GM12892 (cell line): ENCODE data around the gene GRPEL1.
"Not testable (repeated sequence)": the region's sequence is repeated elsewhere in the genome, so short reads cannot be mapped to it uniquely, and the experiment has no call there.

Experiments used
- DNase-seq: peaks from one replicate; pipeline ENCODE4 v3.0.0; 2011; ENCODE audit not compliant: insufficient read length
- FAIRE-seq: peaks from 2 replicates; lab custom pipeline; 2011; peaks lifted over from hg19 to GRCh38; lab: Jason Lieb, UNC
- POLR2A ChIP-seq: IDR thresholded peaks from 2 replicates; pipeline ENCODE4 v1.6.1; 2011; ENCODE audit warnings: low read depth, low read length, control low read depth
- POLR2AphosphoS5 ChIP-seq: IDR thresholded peaks from 2 replicates; pipeline ENCODE4 v1.6.1; 2011; ENCODE audit warnings: low read depth, low read length, control low read depth
- TAF1 ChIP-seq: IDR thresholded peaks from 2 replicates; pipeline ENCODE4 v1.6.1; 2011; ENCODE audit warnings: low read depth, mild to moderate bottlenecking, control low read depth, low read length, borderline replicate concordance

GRPEL1 gene

DNA sequence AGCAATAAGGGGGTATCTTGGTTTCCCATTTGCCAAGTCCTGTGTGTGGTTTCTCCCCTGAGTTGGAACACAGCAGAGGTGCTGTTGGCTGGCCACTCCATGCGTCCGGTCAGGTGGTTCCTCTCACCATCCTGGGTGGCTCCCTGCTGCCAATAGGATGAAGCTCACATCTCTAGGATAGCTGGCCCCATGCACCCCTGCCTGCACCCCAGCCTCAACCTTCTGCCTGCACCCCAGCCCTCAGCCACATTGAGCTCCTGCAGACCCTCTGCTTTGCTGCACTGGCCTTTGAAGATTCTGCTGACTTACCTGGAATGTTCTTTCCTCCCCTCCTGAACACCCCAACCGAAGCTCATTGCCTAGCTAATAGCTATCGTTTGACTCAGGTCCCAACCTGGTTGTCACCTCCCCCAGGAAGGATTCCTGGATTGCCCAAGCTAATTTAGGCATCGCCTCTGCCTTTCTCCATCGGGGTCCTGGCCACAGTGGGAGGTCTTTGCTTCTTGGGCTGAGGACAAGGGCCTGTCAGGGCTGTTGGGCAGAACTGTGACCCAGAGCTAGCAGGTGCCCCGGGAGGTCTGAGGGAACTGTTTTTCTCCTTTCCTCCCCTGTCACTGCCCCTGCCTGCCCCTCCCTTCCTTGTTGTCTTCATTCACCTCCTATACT is 36.6 kb upstream of the GRPEL1 start:
- TF ChIP-seq TAF1 (no peak), POLR2AphosphoS5 (no peak), POLR2A (no peak)
- no peak for FAIRE-seq
- no peak for DNase-seq

- FAIRE-seq (no peak), DNase-seq (no peak)
- TF ChIP-seq TAF1 = no peak
- no peak for TF ChIP-seq POLR2A
- no peak for TF ChIP-seq POLR2AphosphoS5
These were observed 35.9 kb upstream of the GRPEL1 start for GRCh38 chr4:7103607-7104365.

GRCh38 chr4:7103031-7103606 is 35.3 kb upstream of the GRPEL1 start:
- TF ChIP-seq POLR2A (peak; percentile 66; the same call in 1 of the 2 replicates), TAF1 (no peak), POLR2AphosphoS5 (0 out of 2 replicates have a peak, but pooled peaks have one; percentile 46)
- DNase-seq = peak; percentile 95
- FAIRE-seq = peak; percentile 83

GRCh38 chr4:7102516-7102909 is 34.6 kb upstream of the GRPEL1 start:
- DNase-seq, FAIRE-seq: not testable (repeated sequence)

- no peak for TF ChIP-seq POLR2AphosphoS5
- no peak for TF ChIP-seq POLR2A
- TF ChIP-seq TAF1 = no peak
- FAIRE-seq = no peak
These were observed 34.0 kb upstream of the GRPEL1 start for GRCh38 chr4:7101692-7102515.

GRCh38 chr4:7096236-7096635 is 28.4 kb upstream of the GRPEL1 start:
- FAIRE-seq (no peak), DNase-seq (no peak)
- TF ChIP-seq POLR2A = no peak
- no peak for TF ChIP-seq POLR2AphosphoS5
- TF ChIP-seq TAF1 = no peak

More at GRCh38 chr4:7101692-7102515, 34.0 kb upstream of the GRPEL1 start:
- peak; percentile 72 for DNase-seq

GRCh38 chr4:7095611-7096155 is 27.8 kb upstream of the GRPEL1 start:
- TF ChIP-seq POLR2AphosphoS5 (no peak), POLR2A (no peak), TAF1 (no peak)
- DNase-seq (no peak), FAIRE-seq (no peak)

- DNase-seq (no peak), FAIRE-seq (no peak)
- TF ChIP-seq TAF1 (no peak), POLR2A (no peak), POLR2AphosphoS5 (no peak)
These were observed 27.1 kb upstream of the GRPEL1 start for GRCh38 chr4:7094916-7095315.

GRCh38 chr4:7092026-7092425 is 24.2 kb upstream of the GRPEL1 start:
- FAIRE-seq (no peak), DNase-seq (no peak)
- TF ChIP-seq POLR2AphosphoS5 (no peak), TAF1 (no peak), POLR2A (no peak)

DNA sequence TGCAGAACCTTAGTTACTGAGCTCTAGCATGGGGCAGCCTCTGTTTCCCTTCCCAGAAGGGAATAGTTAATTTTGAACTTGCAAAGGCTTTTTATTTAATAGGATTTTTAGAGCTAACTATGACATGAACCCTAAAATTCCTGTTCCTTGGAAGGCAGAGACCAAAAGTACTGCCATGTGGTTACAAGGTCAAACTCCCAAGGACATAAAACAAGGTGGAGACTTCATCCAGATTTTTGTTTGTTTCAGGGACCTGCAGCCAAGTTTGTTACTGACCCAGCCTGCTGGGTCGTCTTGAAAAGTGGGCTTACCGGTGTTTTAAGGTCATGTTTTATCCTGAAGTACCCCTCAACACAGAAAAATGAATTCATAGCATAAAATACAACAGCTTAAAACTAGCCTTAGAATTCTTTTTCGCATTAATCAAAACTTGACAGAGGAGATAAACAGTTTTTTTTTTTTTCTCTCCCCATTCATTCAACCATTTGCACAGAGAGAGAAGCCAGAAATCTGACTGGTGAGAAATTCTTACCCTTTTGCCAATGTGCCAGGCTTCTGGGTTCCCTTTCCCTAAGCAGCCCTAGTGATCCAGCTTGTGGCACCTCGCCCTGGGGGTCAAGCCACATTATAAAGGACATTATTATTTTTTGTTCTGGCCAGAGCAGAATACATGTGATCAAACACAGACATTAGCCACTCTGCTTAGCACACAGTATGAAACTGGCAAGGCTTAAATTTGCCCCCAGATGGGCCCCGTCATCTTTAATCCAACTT is 21.5 kb upstream of the GRPEL1 start:
- DNase-seq (no peak), FAIRE-seq (no peak)
- TF ChIP-seq TAF1 (no peak), POLR2A (no peak), POLR2AphosphoS5 (no peak)

DNA sequence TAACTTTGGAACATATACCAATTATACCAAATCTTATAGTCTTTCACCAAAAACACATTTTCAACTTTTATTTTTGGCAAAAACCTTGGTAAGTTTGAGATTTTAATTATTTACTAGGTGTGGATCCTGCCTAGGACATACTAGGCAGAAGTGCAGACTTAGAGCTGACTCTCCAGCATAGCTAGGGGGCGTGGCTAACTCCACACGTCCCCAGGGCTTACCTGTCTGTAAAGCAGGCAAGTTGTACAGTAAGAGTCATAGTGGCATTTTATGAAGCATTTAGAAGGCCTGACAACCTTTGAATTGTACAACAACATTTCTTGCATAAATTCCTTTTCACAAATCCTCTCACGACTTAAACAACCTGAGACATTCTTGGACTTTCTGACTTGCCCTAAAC is 19.2 kb upstream of the GRPEL1 start:
- no peak for DNase-seq
- no peak for TF ChIP-seq POLR2AphosphoS5
- TF ChIP-seq TAF1 = no peak
- no peak for TF ChIP-seq POLR2A
- FAIRE-seq = no peak
